Measurements from ENCODE around the gene DEPP1.
A peak's percentile ranks its signal among the peaks of the same experiment; 100 is the strongest.

DEPP1 gene

GRCh38 chr10:44979281-44980191 lies 927 bp upstream of the DEPP1 start:
- DNase-seq (ENCODE audit: low spot score) = no peak

- DNase-seq (ENCODE audit: low spot score) = no peak
Measured at GRCh38 chr10:44978213-44978569, 418 bp downstream of the DEPP1 start.

- DNase-seq (ENCODE audit: low spot score) = no peak
Measured at GRCh38 chr10:44977287-44978212, 1.1 kb downstream of the DEPP1 start.

- DNase-seq (ENCODE audit: low spot score) = no peak
Measured at GRCh38 chr10:44976352-44977198, 2.0 kb downstream of the DEPP1 start.

GRCh38 chr10:44975431-44976331 lies 2.9 kb downstream of the DEPP1 start:
- DNase-seq (ENCODE audit: low spot score) = no peak

GRCh38 chr10:44974628-44975430 lies 3.8 kb downstream of the DEPP1 start:
- DNase-seq (ENCODE audit: low spot score) = peak; percentile 88

- DNase-seq (ENCODE audit: low spot score) = peak; percentile 35
Measured at GRCh38 chr10:44974082-44974627, 4.5 kb downstream of the DEPP1 start.

GRCh38 chr10:44973323-44974081 lies 5.1 kb downstream of the DEPP1 start:
- no peak for DNase-seq (ENCODE audit: low spot score)

GRCh38 chr10:44972874-44973306 lies 5.7 kb downstream of the DEPP1 start:
- no peak for DNase-seq (ENCODE audit: low spot score)

- no peak for DNase-seq (ENCODE audit: low spot score)
Measured at GRCh38 chr10:44971935-44972757, 6.5 kb downstream of the DEPP1 start.

- no peak for DNase-seq (ENCODE audit: low spot score)
Measured at GRCh38 chr10:44971434-44971833, 7.2 kb downstream of the DEPP1 start.

GRCh38 chr10:44970812-44971395 lies 7.7 kb downstream of the DEPP1 start:
- no peak for DNase-seq (ENCODE audit: low spot score)

GRCh38 chr10:44969854-44970253 lies 8.8 kb downstream of the DEPP1 start:
- DNase-seq (ENCODE audit: low spot score) = no peak

- DNase-seq (ENCODE audit: low spot score) = no peak
Measured at GRCh38 chr10:44968500-44969400, 9.9 kb downstream of the DEPP1 start.

GRCh38 chr10:44968091-44968490 lies 10.5 kb downstream of the DEPP1 start:
- DNase-seq (ENCODE audit: low spot score) = no peak

- DNase-seq (ENCODE audit: low spot score) = no peak
Measured at GRCh38 chr10:44967616-44968015, 11.0 kb downstream of the DEPP1 start.

Data from RKO (cell line).